Body of pancreas (tissue), 4 donors: Measurements from ENCODE around the gene ELK4.

Experiments used
- CTCF ChIP-seq, 7 experiments: fragments of 450-650 bp in 4 of 7; fragments of 200-600 bp in 3 of 7; sonication (generic) in 3 of 7; IDR thresholded peaks; one replicate each; pipeline ENCODE4 v1.5.1; 2016 to 2019; ENCODE audit warnings: antibody characterized with exemption in 7 of 7
- POLR2A ChIP-seq, 3 donors: fragments of 450-650 bp; IDR thresholded peaks; one replicate each; pipeline ENCODE4 v1.6.1; 2016; ENCODE audit warnings: antibody characterized with exemption in 3 of 3, mild to moderate bottlenecking in 2 of 3

- TF ChIP-seq CTCF (IDR thresholded peaks at IDR 0.05) = no peak
- no peak for TF ChIP-seq POLR2A (IDR thresholded peaks at IDR 0.05)
These were observed 31.7 kb downstream of the ELK4 start for GRCh38 chr1:205600085-205600484.
